Measurements from ENCODE around the gene VN1R2. TPM values are rescaled to one million over a fixed set of nuclear protein-coding genes. Genes with fewer than 3 reads are reported as not detected.

VN1R2 gene, protein sequence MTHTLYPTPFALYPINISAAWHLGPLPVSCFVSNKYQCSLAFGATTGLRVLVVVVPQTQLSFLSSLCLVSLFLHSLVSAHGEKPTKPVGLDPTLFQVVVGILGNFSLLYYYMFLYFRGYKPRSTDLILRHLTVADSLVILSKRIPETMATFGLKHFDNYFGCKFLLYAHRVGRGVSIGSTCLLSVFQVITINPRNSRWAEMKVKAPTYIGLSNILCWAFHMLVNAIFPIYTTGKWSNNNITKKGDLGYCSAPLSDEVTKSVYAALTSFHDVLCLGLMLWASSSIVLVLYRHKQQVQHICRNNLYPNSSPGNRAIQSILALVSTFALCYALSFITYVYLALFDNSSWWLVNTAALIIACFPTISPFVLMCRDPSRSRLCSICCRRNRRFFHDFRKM
- total RNA-seq = not detected in 2 replicates

DNA sequence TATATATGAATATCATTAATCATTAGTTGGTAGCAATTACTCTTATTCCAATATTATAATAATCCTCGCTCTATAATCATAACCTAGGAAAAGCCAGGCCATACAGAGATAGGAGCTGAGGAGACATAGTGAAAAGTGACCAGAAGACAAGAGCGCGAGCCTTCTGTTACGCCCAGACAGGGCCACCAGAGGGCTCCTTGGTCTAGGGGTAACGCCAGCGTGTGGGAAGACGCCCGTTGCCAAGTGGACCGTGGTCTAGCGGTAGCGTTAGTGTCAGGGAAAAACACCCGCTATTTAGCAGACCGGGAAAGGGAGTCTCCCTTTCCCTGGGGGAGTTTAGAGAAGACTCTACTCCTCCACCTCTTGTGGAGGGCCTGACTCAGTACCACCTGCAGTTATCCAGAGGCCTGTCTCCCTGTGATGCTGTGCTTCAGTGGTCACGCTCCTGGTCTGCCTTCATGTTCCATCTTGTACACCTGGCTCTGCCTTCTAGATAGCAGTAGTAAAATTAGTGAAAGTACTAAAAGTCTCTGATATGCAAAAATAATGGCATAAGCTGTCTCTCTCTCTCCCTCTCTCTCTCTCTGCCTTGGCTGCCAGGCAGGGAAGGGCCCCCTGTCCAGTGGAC, at the start of gene VN1R2:
Gene VN1R2 (plus strand): TSS at position 578 of the 628 bp plus-strand sequence. CDS start 84 bp downstream, outside the sequence.

DNA sequence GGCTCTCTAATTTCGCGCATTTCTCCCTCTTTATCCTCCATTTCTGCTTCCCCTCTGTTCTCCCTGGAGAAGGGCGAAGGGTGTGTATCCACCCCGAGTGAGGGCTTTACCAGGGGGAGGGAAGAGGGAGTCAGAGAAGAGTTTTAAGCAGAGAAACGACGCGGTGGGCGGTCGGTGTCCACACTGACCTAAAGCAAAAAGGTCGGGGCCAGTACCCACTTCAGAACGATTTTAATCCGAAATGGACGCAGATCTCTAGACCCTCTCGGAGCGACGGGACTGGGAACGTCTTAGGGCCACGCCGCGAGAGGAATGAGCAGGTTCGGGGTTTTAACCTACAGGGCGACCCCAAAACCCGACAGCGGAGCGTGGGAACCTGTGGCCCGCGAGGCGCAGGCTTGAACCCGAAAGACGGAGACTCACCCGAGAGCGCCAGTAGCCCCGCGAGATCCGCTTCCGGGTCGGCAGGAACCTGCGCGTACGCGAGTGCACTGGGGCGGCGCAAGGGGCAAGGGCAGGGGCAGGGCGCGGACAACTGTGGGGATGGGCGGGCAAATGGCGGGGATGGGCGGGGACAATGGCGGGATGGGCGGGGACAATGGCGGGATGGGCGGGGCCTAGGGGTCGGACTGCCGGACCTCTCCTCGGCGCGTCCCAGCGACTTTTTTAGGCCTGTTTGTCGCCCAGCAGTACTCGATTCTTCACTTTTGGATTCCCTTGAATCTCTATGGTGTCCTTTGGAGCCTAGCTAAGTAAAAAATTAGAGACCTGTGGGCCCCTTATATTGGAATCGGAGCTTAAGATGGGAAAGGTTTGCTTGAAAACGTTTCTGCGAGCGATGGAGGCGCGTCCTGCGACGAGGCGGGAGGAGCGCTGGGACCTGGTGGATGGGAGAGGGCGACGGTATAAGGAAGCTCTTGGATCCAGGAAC, 3.4 kb upstream of the VN1R2 start, which contains the start of gene ZNF677:
Gene ZNF677 (minus strand): TSS at position 463 of the 931 bp plus-strand sequence. CDS start 3,323 bp downstream, outside the sequence.

DNA sequence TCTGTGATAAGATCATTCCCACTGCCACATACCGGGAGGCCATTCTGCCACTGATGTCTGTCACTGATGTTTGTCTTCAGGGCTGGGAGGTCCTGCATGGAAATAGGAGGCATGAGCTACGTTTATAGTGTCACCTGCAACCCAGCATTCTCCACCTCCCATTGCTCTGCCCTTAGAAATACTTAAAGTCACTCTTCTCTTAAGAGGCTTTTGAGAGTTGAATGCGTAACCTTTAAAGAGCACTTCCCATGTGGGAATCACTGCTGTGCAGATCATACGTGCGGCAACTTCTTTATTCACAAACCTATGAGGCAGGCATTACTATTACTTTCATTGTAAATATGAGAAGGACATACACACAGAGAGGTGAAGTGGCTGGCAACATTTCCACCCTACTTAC, 9.5 kb downstream of the VN1R2 start, which contains the start of gene VN1R4:
Gene VN1R4 (minus strand): TSS at position 101 of the 400 bp plus-strand sequence. CDS start 58 bp downstream, at position 43.

Other genes starting within 250 kb of the VN1R2 start
- not detected in 2 replicates for gene ERVV-1, start 244.4 kb upstream of the VN1R2 start, total RNA-seq
- not detected in 2 replicates for gene ERVV-2, start 213.6 kb upstream of the VN1R2 start, total RNA-seq
- 16.9 and 18.7 TPM in 2 replicates for gene ZNF160, start 154.9 kb upstream of the VN1R2 start, total RNA-seq
- gene ZNF415, start 125.4 kb upstream of the VN1R2 start, total RNA-seq = under 0.01 and 0.60 TPM in 2 replicates
- gene ZNF347, start 99.2 kb upstream of the VN1R2 start, total RNA-seq = 4.4 and 6.8 TPM in 2 replicates
- gene ZNF665, start 64.9 kb upstream of the VN1R2 start, total RNA-seq = 1.4 and 2.5 TPM in 2 replicates
- gene ZNF677, start 3.4 kb upstream of the VN1R2 start, total RNA-seq = 13.3 and 13.7 TPM in 2 replicates
- gene VN1R4, start 9.4 kb downstream of the VN1R2 start, total RNA-seq = not detected in 2 replicates
- 8.2 and 10.3 TPM in 2 replicates for gene ZNF845, start 75.5 kb downstream of the VN1R2 start, total RNA-seq
- gene ZNF525, start 107.4 kb downstream of the VN1R2 start, total RNA-seq = 7.2 and 10.3 TPM in 2 replicates
- gene ZNF765, start 136.9 kb downstream of the VN1R2 start, total RNA-seq = 11.5 and 16.1 TPM in 2 replicates
- gene ZNF761, start 173.7 kb downstream of the VN1R2 start, total RNA-seq = 6.9 and 9.4 TPM in 2 replicates
- 4.4 and 7.3 TPM in 2 replicates for gene ZNF813, start 209.4 kb downstream of the VN1R2 start, total RNA-seq